ENCODE results near the gene MAP3K10. TPM values are rescaled to one million over a fixed set of nuclear protein-coding genes. Genes with fewer than 3 reads are reported as not detected.
A peak's percentile ranks its signal among the peaks of the same experiment; 100 is the strongest.
"Not testable (repeated sequence)": the region's sequence is repeated elsewhere in the genome, so short reads cannot be mapped to it uniquely, and the experiment has no call there.

The MAP3K10 gene
- total RNA-seq, 1 donor from 2014 or later = 5.5 TPM

DNA sequence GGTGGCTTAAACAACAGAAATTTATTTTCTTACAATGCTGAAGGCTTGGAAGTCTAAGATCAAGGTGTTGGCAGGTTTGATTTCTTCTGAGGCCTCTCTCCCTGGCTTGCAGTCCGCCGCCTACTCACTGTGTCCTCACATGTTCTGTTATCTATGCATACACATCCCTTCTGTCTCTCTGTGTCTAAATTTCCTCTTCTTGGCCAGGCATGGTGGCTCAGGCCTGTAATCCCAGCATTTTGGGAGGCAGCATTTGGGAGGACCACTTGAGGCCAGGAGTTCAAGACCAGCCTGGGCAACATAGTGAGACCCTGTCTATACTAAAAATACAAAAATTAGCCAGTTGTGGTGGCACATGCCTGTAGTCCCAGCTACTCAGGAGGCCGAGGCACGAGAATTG is 19.9 kb upstream of the MAP3K10 start:
- not testable (repeated sequence) for DNase-seq (ENCODE audit: low read depth, low spot score)

DNA sequence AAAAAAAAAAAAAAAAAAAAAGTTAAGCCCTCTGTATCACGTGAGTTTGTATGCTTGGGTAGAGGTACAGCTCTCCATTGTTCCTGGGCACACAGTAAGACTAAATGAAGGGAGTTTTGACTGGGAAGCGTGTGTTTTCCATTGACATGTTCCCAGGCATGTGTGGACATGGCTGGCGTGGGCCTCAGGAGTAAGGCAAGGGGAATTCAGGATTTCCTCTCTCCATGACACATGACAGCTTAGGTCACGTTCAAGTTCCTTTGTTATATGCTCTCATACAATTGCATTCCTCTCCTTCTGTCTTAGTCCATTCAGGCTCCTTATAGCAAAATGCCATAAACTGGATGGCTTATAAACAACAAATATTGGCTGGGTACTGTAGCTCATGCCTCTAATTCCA is 17.1 kb upstream of the MAP3K10 start:
- peak; percentile 47 for DNase-seq (ENCODE audit: low read depth, low spot score)

DNA sequence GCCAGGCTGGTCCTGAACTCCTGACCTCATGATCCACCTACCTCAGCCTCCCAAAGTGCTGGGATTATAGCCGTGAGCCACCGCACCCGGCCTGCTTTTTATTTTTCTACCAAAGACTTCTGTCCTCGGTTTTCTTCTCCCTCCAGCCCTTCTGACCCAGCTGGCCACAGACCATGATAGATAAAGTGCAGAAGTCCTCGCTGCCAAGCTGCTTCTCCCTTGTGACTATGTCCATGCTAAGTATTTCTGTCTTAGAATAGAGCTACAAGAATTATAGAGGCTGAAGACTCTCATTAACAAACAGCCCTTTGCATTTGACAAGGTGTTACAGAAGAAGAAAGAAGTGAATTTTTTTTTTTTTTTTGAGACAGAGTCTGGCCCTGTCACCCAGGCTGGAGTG is 15.4 kb upstream of the MAP3K10 start:
- no peak for DNase-seq (ENCODE audit: low read depth, low spot score)

DNA sequence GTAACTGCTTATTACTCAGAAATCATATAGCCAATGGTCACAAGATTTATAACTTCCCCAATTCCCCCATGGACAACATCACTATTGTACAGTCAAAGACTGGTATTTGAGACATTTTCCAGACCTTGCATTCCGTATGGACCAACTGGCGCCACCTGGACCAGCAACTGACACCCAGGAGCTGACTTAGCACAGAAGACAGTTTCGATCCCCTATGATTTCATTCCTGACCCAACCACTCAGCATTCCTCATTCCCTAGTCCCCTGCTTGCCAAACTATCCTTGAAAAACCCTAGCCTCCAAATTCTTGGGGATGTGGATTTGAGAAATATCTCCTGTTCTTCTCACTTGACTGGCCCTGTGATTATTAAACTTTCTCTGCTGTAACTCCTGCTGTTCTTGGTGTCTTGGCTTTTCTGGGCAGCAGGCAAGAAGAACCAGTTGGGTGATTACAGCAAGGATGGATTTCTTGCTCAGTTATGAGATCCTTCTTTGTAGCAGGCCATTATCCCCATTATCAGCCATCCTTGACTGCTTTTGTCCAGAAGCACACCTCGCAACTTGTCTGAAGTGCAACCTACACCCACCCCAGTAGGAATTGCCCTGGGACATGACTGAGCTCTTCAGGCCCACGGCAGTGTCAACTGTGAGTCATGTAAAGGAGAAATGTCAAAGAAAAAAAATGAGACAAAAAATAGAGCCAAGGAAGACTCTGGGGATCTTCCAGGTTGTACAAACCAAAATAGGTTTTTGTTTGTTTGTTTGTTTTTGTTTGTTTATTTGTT is 13.7 kb upstream of the MAP3K10 start:
- no peak for DNase-seq (ENCODE audit: low read depth, low spot score)

DNA sequence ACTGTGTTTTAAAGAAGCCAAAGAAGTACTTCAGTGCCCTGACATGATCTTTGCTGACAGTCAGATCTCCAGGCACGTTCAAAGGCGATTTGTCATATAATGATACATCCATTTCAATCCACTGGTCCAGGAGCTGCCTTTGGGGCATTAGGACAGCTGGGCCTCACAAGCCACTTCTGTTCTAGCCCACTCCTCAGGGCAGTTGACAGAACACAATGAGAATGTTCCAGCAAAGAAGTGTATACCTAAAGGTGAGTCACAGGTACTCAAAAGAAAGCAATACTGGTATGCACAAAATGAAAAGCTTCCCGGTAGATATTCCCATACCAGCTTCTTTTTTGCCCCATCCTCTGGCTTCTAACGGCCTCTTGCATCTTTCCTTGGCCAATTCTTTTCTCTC is 12.5 kb upstream of the MAP3K10 start:
- no peak for DNase-seq (ENCODE audit: low read depth, low spot score)

DNA sequence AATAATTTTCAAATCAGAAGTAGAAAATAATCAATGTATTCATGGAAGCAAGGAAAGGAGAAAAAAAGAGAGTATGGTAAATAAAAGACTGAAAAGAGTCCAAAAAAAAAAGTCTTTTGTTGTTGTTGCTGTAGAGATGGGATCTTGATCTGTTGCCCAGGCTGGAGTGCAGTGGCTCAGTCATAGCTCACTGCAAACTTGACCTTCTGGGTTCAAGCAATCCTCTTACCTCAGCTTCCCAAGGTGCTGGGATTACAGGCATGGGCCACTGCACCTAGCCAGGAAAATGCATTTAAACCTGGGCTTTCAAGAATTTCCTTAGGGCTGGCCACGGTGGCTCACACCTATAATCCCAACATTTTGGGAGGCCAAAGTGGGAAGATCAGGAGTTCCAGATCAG is 7.0 kb upstream of the MAP3K10 start:
- no peak for DNase-seq (ENCODE audit: low read depth, low spot score)

DNA sequence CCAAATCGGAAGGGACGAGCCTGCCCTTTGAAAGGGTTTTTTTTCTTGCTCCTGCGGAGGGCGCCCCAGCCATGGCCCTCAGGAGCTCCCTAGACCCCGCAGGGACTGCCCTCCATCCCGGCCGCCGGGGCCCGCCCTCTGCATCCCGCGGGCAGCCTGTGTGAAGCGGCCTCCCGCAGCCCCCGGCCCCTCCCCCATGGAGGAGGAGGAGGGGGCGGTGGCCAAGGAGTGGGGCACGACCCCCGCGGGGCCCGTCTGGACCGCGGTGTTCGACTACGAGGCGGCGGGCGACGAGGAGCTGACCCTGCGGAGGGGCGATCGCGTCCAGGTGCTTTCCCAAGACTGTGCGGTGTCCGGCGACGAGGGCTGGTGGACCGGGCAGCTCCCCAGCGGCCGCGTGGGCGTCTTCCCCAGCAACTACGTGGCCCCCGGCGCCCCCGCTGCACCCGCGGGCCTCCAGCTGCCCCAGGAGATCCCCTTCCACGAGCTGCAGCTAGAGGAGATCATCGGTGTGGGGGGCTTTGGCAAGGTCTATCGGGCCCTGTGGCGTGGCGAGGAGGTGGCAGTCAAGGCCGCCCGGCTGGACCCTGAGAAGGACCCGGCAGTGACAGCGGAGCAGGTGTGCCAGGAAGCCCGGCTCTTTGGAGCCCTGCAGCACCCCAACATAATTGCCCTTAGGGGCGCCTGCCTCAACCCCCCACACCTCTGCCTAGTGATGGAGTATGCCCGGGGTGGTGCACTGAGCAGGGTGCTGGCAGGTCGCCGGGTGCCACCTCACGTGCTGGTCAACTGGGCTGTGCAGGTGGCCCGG is 815 bp downstream of the MAP3K10 start:
- no peak for DNase-seq (ENCODE audit: low read depth, low spot score)

DNA sequence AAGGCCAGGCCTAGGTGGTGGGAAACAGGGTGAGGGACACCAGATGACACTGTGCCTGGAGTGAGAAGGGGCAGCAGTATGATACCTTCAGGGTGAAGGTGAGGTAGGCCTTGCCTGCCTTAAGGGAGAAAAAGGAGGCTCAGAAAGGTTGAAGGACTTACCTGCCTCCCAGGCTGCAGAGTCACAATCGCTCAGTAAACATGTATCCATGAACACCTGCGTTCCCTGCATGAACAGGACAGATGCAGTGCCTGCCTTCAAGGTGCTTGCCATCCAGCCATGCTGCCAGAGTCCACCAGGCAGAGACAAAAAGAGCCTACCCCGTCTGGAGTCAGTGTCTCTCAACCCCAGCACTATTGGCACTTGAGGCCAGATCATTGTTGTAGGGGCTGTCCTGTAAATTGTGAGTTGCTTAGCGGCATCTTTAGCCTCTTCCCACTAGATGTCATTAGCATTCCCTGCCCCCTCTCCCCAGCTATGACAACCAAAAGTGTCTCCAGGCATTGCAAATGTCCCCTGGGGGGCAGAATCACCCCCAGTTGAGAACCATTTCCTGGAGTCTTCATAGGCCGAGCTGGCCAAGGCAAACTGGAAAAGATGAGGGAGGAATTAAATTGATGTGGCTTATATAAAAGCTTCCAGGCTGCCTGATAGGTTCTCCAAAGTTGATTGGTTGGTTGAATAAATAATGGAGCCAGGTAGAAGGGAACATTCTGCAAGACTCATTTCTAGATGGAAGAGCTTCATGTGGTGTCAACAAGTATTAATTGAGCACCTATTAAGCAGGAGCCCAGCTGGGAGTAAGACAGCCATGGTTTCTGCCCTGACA is 1.7 kb downstream of the MAP3K10 start:
- DNase-seq (ENCODE audit: low read depth, low spot score) = no peak

DNA sequence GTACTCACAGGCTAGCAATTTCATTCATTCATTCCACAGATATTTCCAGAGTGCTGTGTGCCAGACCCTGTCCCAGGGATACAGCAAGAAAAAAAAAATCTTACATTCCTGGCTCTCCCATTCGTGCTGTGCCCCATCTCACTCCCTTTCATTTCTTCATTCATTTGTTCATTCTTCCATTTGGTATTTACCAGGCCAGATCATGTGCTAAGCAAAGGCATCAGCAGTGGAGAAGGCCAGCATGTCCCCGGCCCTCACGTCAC is 2.3 kb downstream of the MAP3K10 start:
- DNase-seq (ENCODE audit: low read depth, low spot score) = no peak

DNA sequence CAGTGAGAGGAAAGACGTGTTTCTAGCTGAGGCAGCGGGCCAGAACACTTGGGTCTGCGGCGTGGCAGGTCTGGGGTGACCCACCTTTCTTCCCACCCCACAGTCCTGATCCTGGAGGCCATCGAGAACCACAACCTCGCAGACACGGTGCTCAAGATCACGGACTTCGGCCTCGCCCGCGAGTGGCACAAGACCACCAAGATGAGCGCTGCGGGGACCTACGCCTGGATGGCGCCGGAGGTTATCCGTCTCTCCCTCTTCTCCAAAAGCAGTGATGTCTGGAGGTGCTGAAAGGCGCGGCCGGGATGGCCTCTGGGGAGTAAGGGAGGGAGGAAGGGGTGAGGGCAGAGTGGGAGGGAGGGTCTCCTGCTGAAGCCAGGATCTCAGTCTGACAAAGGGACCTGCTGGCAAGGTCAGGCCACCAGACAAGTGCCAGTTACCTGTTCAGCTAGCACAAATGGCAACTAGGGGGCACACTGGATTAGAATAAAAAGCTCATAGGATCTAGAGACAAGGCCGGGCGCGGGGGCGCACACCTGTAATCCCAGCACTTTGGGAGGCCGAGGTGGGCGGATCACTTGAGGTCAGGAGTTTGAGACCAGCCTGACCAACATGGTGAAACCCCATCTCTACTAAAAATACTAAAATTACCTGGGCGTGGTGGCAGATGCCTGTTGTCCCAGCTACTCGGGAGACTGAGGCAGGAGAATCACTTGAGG is 7.2 kb downstream of the MAP3K10 start:
- no peak for DNase-seq (ENCODE audit: low read depth, low spot score)

DNA sequence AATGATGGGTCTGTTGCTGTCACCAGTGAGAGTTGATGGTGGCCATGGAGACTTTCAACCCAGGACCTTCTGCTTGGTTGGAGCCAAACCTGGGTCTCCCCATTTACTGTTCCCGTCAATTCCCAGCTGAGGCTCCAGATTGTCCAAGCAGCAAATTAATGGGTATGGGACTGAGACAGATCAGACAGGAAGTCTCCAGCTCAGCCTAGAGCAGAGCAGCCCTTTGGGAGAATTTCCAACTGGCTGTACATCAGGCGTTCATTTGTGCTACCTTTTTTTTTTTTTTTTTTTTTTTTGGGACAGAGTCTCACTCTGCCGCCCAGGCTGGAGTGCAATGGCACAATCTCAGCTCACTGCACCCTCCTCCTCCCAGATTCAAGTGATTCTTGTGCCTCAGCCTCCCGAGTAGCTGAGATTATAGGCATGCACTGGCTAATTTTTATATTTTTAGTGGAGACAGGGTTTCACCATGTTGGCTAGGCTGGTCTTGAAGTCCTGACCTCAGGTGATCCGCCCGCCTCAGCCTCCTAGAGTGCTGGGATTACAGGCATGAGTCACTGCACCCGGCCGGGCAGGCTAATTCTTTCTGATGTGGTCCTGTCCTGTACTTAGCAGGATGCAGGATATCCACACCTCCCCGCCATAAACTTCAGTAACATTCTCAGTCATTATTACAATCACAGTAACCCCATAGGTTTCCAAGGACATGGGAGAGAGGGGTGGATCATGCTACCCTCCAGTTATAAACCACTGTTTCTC is 9.3 kb downstream of the MAP3K10 start:
- no peak for DNase-seq (ENCODE audit: low read depth, low spot score)

DNA sequence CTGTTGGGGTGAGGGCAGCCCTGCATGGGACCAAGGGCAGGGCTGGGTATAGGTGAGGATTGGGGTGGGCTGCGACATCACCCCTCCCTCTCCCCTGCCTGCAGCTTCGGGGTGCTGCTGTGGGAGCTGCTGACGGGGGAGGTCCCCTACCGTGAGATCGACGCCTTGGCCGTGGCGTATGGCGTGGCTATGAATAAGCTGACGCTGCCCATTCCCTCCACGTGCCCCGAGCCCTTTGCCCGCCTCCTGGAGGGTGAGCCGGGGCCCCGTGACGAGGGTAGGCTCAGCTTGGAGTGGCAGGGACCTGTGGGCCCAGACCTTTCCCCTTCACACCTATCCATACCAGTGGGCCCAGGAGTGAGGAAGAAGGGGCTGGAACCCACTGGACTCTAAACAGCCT is 13.2 kb downstream of the MAP3K10 start:
- DNase-seq (ENCODE audit: low read depth, low spot score) = no peak

DNA sequence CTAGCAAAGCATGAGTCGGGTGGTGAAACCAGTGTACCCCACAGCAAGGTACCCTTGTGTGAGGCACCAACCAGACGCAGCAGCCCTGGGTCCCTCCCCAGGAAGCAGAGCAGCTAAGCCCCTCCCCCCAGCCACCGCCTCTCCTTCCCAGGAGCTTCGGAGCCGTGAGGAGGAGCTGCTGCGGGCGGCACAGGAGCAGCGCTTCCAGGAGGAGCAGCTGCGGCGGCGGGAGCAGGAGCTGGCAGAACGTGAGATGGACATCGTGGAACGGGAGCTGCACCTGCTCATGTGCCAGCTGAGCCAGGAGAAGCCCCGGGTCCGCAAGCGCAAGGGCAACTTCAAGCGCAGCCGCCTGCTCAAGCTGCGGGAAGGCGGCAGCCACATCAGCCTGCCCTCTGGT is 14.5 kb downstream of the MAP3K10 start:
- no peak for DNase-seq (ENCODE audit: low read depth, low spot score)

DNA sequence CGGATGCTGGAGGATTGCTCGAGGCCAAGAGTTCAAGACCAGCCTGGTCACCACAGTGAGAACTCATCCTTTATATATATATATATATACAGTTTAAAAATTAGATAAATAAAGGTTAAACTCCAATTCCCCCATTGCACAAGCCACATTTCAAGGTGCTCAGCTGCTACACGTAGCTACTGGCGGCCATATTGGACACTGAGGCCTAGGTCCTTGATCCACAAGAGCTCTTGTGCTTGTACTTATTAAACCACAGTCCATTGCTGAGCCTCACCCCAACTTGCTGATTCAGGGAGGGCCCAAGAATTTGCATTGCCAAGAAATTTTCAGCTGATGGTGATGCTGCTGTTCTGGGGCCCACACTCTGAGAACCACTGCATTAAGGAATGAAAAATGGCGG is 17.4 kb downstream of the MAP3K10 start:
- DNase-seq (ENCODE audit: low read depth, low spot score) = no peak

DNA sequence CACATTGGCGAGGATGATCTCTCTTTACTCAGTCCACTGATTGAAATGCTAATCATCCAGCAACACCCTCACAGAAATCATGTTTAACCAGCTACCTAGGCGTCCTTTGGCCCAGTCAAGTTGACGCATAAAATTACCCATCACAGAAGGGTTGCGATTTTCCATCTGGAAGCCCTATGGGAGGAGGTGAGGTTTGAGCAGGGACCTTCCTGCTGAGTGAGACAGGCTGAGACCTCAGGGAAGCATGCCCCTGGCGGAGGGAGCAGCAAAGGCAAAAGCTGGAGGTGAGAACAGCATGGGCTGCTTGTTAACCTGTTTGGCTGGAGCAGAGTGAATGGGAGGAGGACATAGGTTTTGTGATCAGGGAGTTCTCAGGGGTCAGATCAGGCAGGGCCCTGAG is 19.7 kb downstream of the MAP3K10 start:
- no peak for DNase-seq (ENCODE audit: low read depth, low spot score)

DNA sequence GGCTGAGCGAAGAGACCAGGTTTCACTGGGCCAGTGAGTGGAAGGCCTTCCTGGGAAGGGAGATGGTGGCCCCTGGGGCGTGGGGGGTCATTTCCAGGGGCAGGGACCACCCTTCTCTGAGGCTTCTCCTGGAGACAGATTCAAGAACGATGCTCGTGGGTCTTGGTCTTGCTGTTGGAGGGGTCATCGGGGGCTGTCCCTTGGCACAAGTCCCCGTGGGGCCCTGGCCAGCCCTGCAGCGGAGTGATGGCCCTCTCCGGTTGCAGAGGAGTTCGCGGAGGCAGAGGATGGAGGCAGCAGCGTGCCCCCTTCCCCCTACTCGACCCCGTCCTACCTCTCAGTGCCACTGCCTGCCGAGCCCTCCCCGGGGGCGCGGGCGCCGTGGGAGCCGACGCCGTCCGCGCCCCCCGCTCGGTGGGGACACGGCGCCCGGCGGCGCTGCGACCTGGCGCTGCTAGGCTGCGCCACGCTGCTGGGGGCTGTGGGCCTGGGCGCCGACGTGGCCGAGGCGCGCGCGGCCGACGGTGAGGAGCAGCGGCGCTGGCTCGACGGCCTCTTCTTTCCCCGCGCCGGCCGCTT is 22.1 kb downstream of the MAP3K10 start:
- DNase-seq (ENCODE audit: low read depth, low spot score) = no peak

DNA sequence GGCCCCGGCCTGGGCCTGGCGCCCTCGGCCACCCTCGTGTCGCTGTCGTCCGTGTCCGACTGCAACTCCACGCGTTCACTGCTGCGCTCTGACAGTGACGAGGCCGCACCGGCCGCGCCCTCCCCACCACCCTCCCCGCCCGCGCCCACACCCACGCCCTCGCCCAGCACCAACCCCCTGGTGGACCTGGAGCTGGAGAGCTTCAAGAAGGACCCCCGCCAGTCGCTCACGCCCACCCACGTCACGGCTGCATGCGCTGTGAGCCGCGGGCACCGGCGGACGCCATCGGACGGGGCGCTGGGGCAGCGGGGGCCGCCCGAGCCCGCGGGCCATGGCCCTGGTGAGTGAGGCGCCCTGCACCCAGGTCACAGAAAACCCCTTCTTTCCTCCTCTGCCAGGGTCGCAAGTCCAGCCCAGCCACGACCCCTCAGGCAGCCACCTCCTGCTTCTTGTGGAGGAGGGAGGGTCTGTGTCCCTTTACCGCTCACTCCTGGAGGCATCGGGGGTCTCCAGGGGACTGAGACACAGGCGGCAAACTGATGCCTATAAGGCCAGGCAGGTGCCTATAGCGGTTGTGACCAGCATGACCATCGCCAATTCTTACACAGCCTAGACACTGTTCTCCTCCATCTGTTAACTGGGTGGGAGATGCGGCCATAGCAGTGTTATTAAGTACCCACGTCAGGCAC is 22.8 kb downstream of the MAP3K10 start:
- no peak for DNase-seq (ENCODE audit: low read depth, low spot score)

DNA sequence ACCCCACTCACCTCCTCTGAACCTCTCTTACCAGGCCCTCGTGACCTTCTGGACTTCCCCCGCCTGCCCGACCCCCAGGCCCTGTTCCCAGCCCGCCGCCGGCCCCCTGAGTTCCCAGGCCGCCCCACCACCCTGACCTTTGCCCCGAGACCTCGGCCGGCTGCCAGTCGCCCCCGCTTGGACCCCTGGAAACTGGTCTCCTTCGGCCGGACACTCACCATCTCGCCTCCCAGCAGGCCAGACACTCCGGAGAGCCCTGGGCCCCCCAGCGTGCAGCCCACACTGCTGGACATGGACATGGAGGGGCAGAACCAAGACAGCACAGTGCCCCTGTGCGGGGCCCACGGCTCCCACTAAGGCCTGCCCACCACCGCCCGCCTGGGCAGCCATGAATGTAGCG is 23.7 kb downstream of the MAP3K10 start:
- no peak for DNase-seq (ENCODE audit: low read depth, low spot score)

DNA sequence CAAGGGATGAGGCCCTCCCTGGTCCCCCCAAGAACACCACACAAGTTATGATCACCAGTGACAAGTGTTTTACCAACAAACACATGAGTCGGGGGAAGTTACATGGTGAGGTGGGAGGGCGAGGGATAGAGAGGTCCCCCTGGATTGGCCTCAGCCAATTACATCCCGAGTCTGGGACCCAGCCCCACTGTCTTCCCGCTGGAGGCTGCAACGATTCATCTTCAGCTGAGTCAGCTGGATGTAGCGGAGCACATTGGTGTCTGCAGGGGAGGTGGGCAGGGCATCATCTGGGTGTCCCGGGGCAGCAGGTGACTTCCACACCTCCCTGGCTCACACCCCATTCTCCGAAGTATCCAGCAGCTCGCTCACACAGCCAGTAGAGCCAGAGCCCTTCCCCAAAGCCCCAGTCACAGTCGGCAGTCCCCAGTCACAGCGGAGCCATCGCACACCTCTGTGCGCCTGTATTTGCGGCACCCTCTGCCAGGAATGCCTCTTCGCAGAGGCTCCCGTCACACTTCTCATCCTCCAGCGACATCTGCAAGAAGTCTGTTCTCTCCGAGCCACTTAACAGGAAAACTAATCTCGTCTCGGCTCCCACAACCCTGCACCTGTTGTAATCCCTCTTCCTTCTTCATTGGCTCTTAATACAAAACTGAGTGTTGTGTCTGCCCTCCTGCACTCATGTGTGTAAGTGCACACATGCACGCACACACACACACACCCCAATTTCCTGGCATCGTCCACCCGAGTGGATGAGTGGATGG is 25.0 kb downstream of the MAP3K10 start:
- DNase-seq (ENCODE audit: low read depth, low spot score) = no peak

DNA sequence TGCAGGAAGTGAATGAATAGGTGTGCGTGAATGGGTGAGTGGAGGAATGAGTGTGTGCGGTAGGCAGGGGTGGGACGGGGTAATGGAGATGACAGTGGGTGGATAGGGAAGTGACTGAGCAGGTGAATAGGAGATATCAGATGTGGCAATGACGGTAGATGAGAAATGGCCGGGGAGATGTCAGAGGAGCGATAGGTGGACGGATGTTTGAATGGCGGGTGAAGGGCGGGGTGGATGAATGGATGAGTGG is 25.5 kb downstream of the MAP3K10 start:
- DNase-seq (ENCODE audit: low read depth, low spot score) = no peak

Measured in pulmonary artery endothelial cell (primary cell).